Keratinocyte (primary cell): ENCODE data around the gene LPCAT1. TPM values are rescaled to one million over a fixed set of nuclear protein-coding genes. Genes with fewer than 3 reads are reported as not detected.

ENCODE experiments used
- DNase-seq: peaks from one replicate; pipeline ENCODE4 v3.0.0-alpha.2; 2011; ENCODE audit warnings: low read depth, missing footprints, low spot score
- FAIRE-seq: peaks from 2 replicates; lab custom pipeline; 2011; peaks lifted over from hg19 to GRCh38; lab: Jason Lieb, UNC
- H2AFZ ChIP-seq: 2 replicates; pipeline ENCODE4 v1.6.0; 2012; ENCODE audit warnings: low read length, control low read depth, inconsistent platforms; ENCODE audit not compliant: control insufficient read depth
- H3K27ac ChIP-seq: 2 replicates; pipeline ENCODE4 v1.5.1; 2011; ENCODE audit warnings: low read length; ENCODE audit not compliant: control insufficient read depth, insufficient read depth
- H3K27me3 ChIP-seq: 3 replicates; pipeline ENCODE4 v1.6.0; 2011; ENCODE audit warnings: low read length; ENCODE audit not compliant: control insufficient read depth, insufficient read depth; ENCODE audit errors: extremely low read depth
- H3K36me3 ChIP-seq, 2 experiments: 2 replicates in 1 of 2; 3 replicates in 1 of 2; pipeline ENCODE4 v1.5.1; 2011; ENCODE audit warnings: low read length in 2 of 2, mild to moderate bottlenecking in 1 of 2; ENCODE audit not compliant: control insufficient read depth in 2 of 2, insufficient read depth in 2 of 2; ENCODE audit errors: extremely low read depth in 1 of 2
- H3K4me1 ChIP-seq: 3 replicates; pipeline ENCODE4 v1.5.1; 2011; ENCODE audit warnings: low read length; ENCODE audit not compliant: control insufficient read depth, insufficient read depth; ENCODE audit errors: extremely low read depth
- H3K4me2 ChIP-seq: 3 replicates; pipeline ENCODE4 v1.6.0; 2011; ENCODE audit warnings: low read depth, low read length; ENCODE audit not compliant: control insufficient read depth, insufficient read depth; ENCODE audit errors: extremely low read depth
- H3K4me3 ChIP-seq, 3 experiments: fragments of 200-600 bp in 1 of 3; sonication (generic) in 1 of 3; 2 replicates in 2 of 3; 3 replicates in 1 of 3; pipeline ENCODE4 v1.5.1; 2011 to 2016; ENCODE audit warnings: low read length in 3 of 3, mild to moderate bottlenecking in 3 of 3, control low read depth in 2 of 3, inconsistent platforms in 1 of 3, low read depth in 1 of 3, mixed read lengths in 1 of 3, mixed run types in 1 of 3, moderate library complexity in 1 of 3; ENCODE audit not compliant: control insufficient read depth in 2 of 3, insufficient read depth in 2 of 3; ENCODE audit errors: extremely low read depth in 1 of 3
- H3K79me2 ChIP-seq: 2 replicates; pipeline ENCODE4 v1.6.0; 2012; ENCODE audit warnings: low read length; ENCODE audit not compliant: control insufficient read depth, insufficient read depth
- H3K9ac ChIP-seq: 3 replicates; pipeline ENCODE4 v1.6.0; 2011; ENCODE audit warnings: low read length; ENCODE audit not compliant: control insufficient read depth, insufficient read depth; ENCODE audit errors: extremely low read depth
- H3K9me1 ChIP-seq: 3 replicates; pipeline ENCODE4 v1.6.0; 2011; ENCODE audit warnings: low read length; ENCODE audit not compliant: control insufficient read depth, insufficient read depth; ENCODE audit errors: extremely low read depth
- H3K9me3 ChIP-seq: 2 replicates; pipeline ENCODE4 v1.5.1; 2012; ENCODE audit warnings: low read depth, low read length; ENCODE audit not compliant: control insufficient read depth
- H4K20me1 ChIP-seq: 3 replicates; pipeline ENCODE4 v1.6.0; 2011; ENCODE audit warnings: low read length; ENCODE audit not compliant: control insufficient read depth, insufficient read depth; ENCODE audit errors: extremely low read depth
- CTCF ChIP-seq, 3 experiments: IDR thresholded peaks in 1 of 3; conservative IDR thresholded peaks in 1 of 3; optimal IDR thresholded peaks in 1 of 3; 2 replicates in 2 of 3; 3 replicates in 1 of 3; pipeline versions ENCODE3 to v1.5.1; 2011; ENCODE audit warnings: low read length in 3 of 3, mild to moderate bottlenecking in 3 of 3, moderate library complexity in 2 of 3, control low read depth in 1 of 3, inconsistent platforms in 1 of 3; ENCODE audit not compliant: insufficient read depth in 2 of 3; ENCODE audit errors: extremely low read depth in 1 of 3
- EZH2 ChIP-seq: IDR thresholded peaks from one replicate; pipeline ENCODE4 v1.6.1; 2012; ENCODE audit warnings: inconsistent platforms, mild to moderate bottlenecking, low read length, moderate library complexity
- dilution Hi-C: fragments of 300-500 bp; cut with MboI; formaldehyde crosslinking; loops from one replicate; pipeline ENCODE4 v1.7.0; 2020; ENCODE audit warnings: low sequenced_read_pairs; ENCODE audit not compliant: extremely low pct_ligation_motif_present
- polyA plus RNA-seq, 5 experiments: library from polyadenylated mRNA; depleted of rRNA in 3 of 5; stranded (reverse) in 3 of 5; stranded (forward) in 1 of 5; unstranded in 1 of 5; fragments of >200 nt; gene quantifications; 1 replicate in 1 of 5; 2 replicates in 3 of 5; 3 replicates in 1 of 5; pipeline versions ENCODE4 v1.2.1 to v1.2.3, GENCODE V29; 2011 to 2012; ENCODE audit warnings: missing spikeins in 2 of 5, low read depth in 1 of 5, low replicate concordance in 1 of 5

The LPCAT1 gene
- polyA plus RNA-seq, 1 donor (not counting 4 experiments of a cell fraction or from before 2014, with no cell fraction given): 32.9 TPM

GRCh38 chr5:1504617-1505016 is 19.1 kb downstream of the LPCAT1 start:
- no peak overlapping the region for H3K27ac ChIP-seq
- H3K4me1 ChIP-seq: no peaks in the 10 kb centered on the region
- H3K4me2 ChIP-seq: no peak overlapping the region
- H3K9me1 ChIP-seq: no peaks in the 10 kb centered on the region
- no peaks in the 10 kb centered on the region for H3K9me3 ChIP-seq
- peaks cover 18% of the 10 kb centered on the region for H4K20me1 ChIP-seq
- TF ChIP-seq CTCF (optimal IDR thresholded peaks at IDR 0.05 in 1 of 3, IDR thresholded peaks at IDR 0.05 in 1 of 3, conservative IDR thresholded peaks at IDR 0.05 in 1 of 3; ENCODE audit: extremely low read depth in 1 of 3, insufficient read depth in 2 of 3, low read length in 3 of 3) (no peak), EZH2 (no peak)
- dilution Hi-C loops: no loop called here
- DNase-seq (no peak), FAIRE-seq (no peak)
- no peak overlapping the region for H3K9ac ChIP-seq
- no peak overlapping the region for H2AFZ ChIP-seq
- no peaks in the 10 kb centered on the region for H3K27me3 ChIP-seq
- H3K79me2 ChIP-seq: peaks cover 90% of the 10 kb centered on the region
- H3K36me3 ChIP-seq: peaks cover 4 to 10% of the 10 kb centered on the region in 2 experiments
- no peak overlapping the region for H3K4me3 ChIP-seq

GRCh38 chr5:1504069-1504595 is 19.6 kb downstream of the LPCAT1 start:
- Histone ChIP-seq H3K4me2 (no peak overlapping the region), H3K9ac (no peak overlapping the region), H3K4me3 (no peak overlapping the region), H3K36me3 (peaks cover 4 to 11% of the 10 kb centered on the region in 2 experiments), H3K9me1 (no peaks in the 10 kb centered on the region), H2AFZ (no peak overlapping the region), H4K20me1 (peaks cover 18% of the 10 kb centered on the region), H3K9me3 (no peaks in the 10 kb centered on the region), H3K4me1 (no peaks in the 10 kb centered on the region), H3K27ac (no peak overlapping the region), H3K27me3 (no peaks in the 10 kb centered on the region), H3K79me2 (peaks cover 86% of the 10 kb centered on the region)
- FAIRE-seq (no peak), DNase-seq (no peak)
- dilution Hi-C loops: no loop called here
- no peak for TF ChIP-seq EZH2
- no peak for TF ChIP-seq CTCF (optimal IDR thresholded peaks at IDR 0.05 in 1 of 3, IDR thresholded peaks at IDR 0.05 in 1 of 3, conservative IDR thresholded peaks at IDR 0.05 in 1 of 3; ENCODE audit: extremely low read depth in 1 of 3, insufficient read depth in 2 of 3, low read length in 3 of 3)
